GM18520 (cell line): Measurements from ENCODE around the gene DYDC2.
"Not testable (repeated sequence)": the region's sequence is repeated elsewhere in the genome, so short reads cannot be mapped to it uniquely, and the experiment has no call there.

Source experiments
- ATAC-seq: cut with Tn5 transposase; IDR thresholded peaks from one replicate; pipeline ENCODE4 v1.9.1; 2021; ENCODE audit not compliant: unreplicated experiment

DYDC2 gene, protein sequence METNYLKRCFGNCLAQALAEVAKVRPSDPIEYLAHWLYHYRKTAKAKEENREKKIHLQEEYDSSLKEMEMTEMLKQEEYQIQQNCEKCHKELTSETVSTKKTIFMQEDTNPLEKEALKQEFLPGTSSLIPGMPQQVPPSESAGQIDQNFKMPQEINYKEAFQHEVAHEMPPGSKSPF

GRCh38 chr10:80356563-80356988 is at the start of gene DYDC2, which contains the start of gene DYDC1:
DYDC2 (plus strand) TSS chr10:80356781; CDS start chr10:80362444, 5,663 bp downstream.
DYDC1 (minus strand) TSS chr10:80356755; CDS start chr10:80352601, 4,154 bp downstream.
- no peak for ATAC-seq

GRCh38 chr10:80313523-80313922 is 43.1 kb upstream of the DYDC2 start:
- ATAC-seq: no peak

DNA sequence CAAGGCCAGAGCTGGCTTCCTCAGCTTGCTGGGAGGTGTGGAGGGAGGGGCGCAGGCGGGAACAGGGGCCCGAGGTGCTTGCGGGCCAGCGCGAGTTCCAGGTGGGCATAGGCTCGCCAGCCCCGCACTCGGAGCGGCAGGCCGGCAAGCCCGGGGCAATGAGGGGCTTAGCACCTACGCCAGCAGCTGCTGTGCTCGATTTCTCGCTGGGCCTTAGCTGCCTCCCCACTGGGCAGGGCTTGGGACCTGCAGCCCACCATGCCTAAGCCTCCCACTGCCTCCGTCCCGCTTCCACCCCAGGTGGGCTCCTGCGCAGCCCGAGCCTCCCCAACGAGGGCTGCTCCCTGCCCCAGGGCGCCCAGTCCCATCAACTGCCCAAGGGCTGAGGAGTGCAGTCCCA is 41.2 kb upstream of the DYDC2 start:
- no peak for ATAC-seq

GRCh38 chr10:80318742-80319141 is 37.8 kb upstream of the DYDC2 start:
- ATAC-seq: no peak

GRCh38 chr10:80319318-80319717 is 37.3 kb upstream of the DYDC2 start:
- no peak for ATAC-seq

- no peak for ATAC-seq
Observed at GRCh38 chr10:80319725-80320290, 36.8 kb upstream of the DYDC2 start.

GRCh38 chr10:80320377-80320776 is 36.2 kb upstream of the DYDC2 start:
- no peak for ATAC-seq

- no peak for ATAC-seq
Observed at GRCh38 chr10:80321183-80321582, 35.4 kb upstream of the DYDC2 start.

GRCh38 chr10:80322158-80322557 is 34.4 kb upstream of the DYDC2 start:
- ATAC-seq: no peak

- no peak for ATAC-seq
Observed at GRCh38 chr10:80322711-80323110, 33.9 kb upstream of the DYDC2 start.

DNA sequence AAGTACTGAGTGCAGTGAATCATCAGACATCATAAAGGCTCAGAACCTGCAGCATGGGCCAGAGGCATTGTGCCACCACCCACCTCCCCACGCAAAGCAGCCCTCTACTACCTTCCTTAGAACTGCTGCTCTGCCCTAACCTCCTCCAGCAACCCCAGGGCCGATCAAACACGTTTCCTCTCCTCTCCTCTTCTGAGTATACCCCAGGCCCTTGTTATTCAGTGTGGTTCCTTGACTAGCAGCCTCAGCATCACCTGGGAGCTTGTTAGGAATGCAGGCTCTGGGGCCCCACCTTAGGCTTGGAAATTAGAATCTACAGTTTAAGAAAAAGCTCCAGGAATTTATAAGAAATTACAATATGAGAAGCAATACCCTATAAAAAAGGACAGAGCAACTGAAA is 33.3 kb upstream of the DYDC2 start:
- no peak for ATAC-seq

DNA sequence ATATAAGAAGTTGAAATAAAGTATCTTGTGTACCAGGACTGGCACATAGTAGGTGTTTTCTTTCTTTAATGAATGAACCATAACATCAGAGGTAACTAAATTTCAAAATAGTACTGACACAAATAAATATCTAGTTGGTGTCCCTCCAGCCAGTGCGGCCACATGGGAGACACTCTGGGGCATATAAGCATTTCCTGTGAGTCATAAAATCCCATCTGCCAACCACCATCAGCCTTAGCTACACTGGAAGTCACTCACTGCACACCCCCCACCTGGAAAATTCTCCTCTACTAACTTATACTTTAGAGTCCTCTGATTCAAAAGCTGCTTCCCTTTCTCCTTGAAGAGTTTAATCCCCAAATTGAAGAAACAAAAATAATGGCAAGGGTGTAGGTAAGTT is 32.5 kb upstream of the DYDC2 start:
- ATAC-seq: no peak

DNA sequence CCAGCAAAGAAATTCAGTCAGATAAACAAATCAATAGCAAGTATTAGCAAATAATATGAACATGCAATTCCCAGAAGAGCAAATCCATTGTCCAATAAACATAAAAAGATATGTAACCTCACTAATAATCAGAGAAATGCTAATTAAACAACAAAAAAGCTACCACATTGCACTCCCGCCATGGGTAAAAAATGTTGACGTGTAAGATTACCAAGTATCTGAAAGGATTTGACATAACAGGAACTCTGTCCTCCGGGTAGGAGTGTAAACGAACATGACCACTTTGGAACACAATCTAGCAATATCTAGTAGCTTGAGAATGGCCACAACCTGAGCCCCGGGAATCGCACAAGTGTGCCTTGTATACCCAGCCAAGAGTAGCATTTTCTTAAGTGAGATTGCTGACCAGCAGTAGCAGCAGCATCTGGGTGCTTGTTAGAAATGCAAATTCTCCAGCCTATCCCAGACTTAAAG is 31.7 kb upstream of the DYDC2 start:
- no peak for ATAC-seq

DNA sequence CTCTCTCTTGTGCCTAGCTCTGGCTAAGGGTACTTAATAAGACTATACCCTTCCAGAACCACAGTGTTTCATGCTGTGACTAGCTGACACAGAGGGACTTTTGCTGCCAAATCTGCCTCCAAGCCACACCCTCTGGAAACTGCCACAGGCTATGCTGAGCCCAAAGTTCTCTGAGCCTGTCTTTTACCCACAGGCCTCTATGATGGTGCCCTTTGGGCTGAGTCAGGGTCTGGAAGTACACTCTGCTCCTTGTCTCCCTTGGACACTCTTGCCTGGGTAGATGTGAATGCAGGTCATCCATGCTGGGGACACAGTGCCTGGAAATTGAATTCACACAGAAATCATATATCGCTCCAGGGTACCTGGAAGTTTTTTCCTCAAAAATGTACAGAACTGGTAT is 22.6 kb upstream of the DYDC2 start:
- ATAC-seq: no peak

- ATAC-seq: no peak
Observed at GRCh38 chr10:80344276-80344675, 12.3 kb upstream of the DYDC2 start.

GRCh38 chr10:80344912-80345311 is 11.7 kb upstream of the DYDC2 start:
- ATAC-seq: no peak

DNA sequence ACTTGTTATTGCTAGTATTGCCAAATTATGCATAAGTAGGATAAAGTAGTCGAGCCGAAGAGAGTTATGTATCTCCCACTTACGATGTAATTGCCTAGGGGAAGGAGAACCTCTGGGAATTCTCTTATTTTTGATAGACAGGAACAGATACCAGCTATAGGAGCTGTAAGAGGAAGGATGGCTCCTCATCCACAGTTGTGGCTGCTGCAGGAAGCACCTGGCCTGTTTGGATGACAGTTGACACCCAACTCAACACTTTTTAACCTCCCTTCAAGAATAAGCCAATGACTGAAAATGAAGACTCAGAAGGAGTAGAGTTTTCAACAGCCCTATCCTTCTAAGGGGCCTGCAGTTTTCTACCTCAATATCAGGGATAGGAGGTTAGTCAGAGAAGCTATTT is 6.3 kb upstream of the DYDC2 start:
- ATAC-seq: no peak

GRCh38 chr10:80351220-80351619 is 5.4 kb upstream of the DYDC2 start:
- ATAC-seq: no peak

GRCh38 chr10:80356989-80357850 is 639 bp downstream of the DYDC2 start:
- ATAC-seq: no peak

GRCh38 chr10:80357851-80358125 is 1.2 kb downstream of the DYDC2 start:
- no peak for ATAC-seq

DNA sequence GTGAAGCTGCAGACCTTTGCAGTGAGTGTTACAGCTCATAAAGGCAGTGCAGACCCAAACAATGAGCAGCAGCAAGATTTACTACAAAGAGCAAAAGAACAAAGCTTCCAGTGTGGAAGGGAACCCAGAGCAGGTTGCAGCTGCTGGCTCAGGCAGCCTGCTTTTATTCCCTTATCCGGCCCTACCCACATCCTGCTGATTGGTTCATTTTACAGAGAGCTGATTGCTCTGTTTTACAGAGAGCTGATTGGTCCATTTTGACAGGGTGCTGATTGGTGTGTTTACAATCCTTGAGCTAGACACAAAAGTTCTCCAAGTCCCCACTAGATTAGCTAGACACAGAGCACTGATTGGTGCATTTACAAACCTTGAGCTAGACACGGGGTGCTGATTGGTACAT is 2.3 kb downstream of the DYDC2 start:
- ATAC-seq: not testable (repeated sequence)

DNA sequence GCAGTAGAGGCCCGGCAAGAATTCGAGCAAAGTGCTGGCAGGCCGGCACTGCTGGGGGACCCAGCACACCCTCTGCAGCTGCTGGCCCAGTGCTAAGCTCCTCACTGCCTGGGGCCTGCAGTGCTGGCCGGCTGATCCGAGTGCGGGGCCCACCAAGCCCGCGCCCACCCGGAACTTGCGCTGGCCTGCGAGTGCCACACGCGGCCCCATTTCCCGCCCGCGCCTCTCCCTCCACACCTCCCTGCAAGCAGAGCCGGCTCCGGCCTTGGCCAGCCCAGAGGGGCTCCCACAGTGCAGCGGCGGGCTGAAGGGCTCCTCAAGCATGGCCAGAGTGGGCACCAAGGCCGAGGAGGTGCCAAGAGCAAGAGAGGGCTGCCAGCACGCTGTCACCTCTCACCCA is 3.1 kb downstream of the DYDC2 start:
- no peak for ATAC-seq
